K562 treated with DMSO at 1 percent for 48 hours (cell line): Measurements from ENCODE around the gene HNRNPF. TPM values are rescaled to one million over a fixed set of nuclear protein-coding genes. Genes with fewer than 3 reads are reported as not detected.

ENCODE experiments used
- total RNA-seq: library from RNA; unstranded; fragments of 300-600 nt; gene quantifications from 2 replicates; pipeline ENCODE4 v1.2.3, GENCODE V29; 2022; ENCODE audit warnings: low replicate concordance; ENCODE audit errors: extremely low read depth

Gene HNRNPF
- total RNA-seq = 420 TPM in 1 of 2 replicates, not detected in the other

GRCh38 chr10:43408710-43409384 lies at the start of gene HNRNPF:
TSS of gene HNRNPF (minus strand) at chr10:43409186. CDS start at chr10:43387884, 21,302 bp downstream.

GRCh38 chr10:43436291-43437140 lies 27.5 kb upstream of the HNRNPF start, which contains the start of gene ZNF487:
TSS of gene ZNF487 (plus strand) at chr10:43437111. CDS start at chr10:43475814, 38,703 bp downstream.

GRCh38 chr10:43371418-43371817 lies 37.6 kb downstream of the HNRNPF start, which contains the start of gene FXYD4:
TSS of gene FXYD4 (plus strand) at chr10:43371636. CDS start at chr10:43373747, 2,111 bp downstream.

Other genes with a start within 250 kb of the HNRNPF start
- gene RASGEF1A, start 142.1 kb downstream of the HNRNPF start, total RNA-seq = not detected in 2 replicates
- not detected in 2 replicates for gene FXYD4, start 37.5 kb downstream of the HNRNPF start, total RNA-seq
- gene ZNF487, start 27.9 kb upstream of the HNRNPF start, total RNA-seq = not detected in 2 replicates
- gene ZNF239, start 165.4 kb upstream of the HNRNPF start, total RNA-seq = not detected in 2 replicates
- not detected in 2 replicates for gene ZNF485, start 197.3 kb upstream of the HNRNPF start, total RNA-seq
- gene ZNF32, start 239.7 kb upstream of the HNRNPF start, total RNA-seq = not detected in 2 replicates